Keratinocyte (primary cell): ENCODE measurements around the gene CCL4L2. TPM values are rescaled to one million over a fixed set of nuclear protein-coding genes. Genes with fewer than 3 reads are reported as not detected.

ENCODE experiments used
- polyA plus RNA-seq, 5 experiments: library from polyadenylated mRNA; depleted of rRNA in 3 of 5; stranded (reverse) in 3 of 5; stranded (forward) in 1 of 5; unstranded in 1 of 5; fragments of >200 nt; gene quantifications; 1 replicate in 1 of 5; 2 replicates in 3 of 5; 3 replicates in 1 of 5; pipeline versions ENCODE4 v1.2.1 to v1.2.3, GENCODE V29; 2011 to 2012; ENCODE audit warnings: missing spikeins in 2 of 5, low read depth in 1 of 5, low replicate concordance in 1 of 5
- small RNA-seq, 3 experiments: library from RNA; depleted of rRNA; stranded (forward); fragments of <200 nt; gene quantifications; one replicate each; pipeline ENCODE3, GENCODE V24; 2012; ENCODE audit warnings: low read depth in 3 of 3, low replicate concordance in 1 of 3; ENCODE audit not compliant: insufficient read length in 3 of 3

The CCL4L2 gene
- polyA plus RNA-seq, 1 donor (not counting 4 experiments of a cell fraction or from before 2014, with no cell fraction given): not detected

Small RNA genes lying within 50 kb of the gene (small RNA-seq; reads per million reads assigned to genes)
- gene AC243829.3 (0 reads per million in 3 experiments), gene AC243829.6 (0 reads per million in 3 experiments)

Other genes with a start within 250 kb of the CCL4L2 start
- gene CCL16, start 229.6 kb upstream of the CCL4L2 start, polyA plus RNA-seq: not detected in 3 replicates
- not detected in 3 replicates for gene CCL14, start 224.3 kb upstream of the CCL4L2 start, polyA plus RNA-seq
- not detected in 3 replicates for gene CCL15, start 209.5 kb upstream of the CCL4L2 start, polyA plus RNA-seq
- not detected in 3 replicates for gene CCL23, start 193.1 kb upstream of the CCL4L2 start, polyA plus RNA-seq
- not detected in 3 replicates for gene CCL18, start 146.8 kb upstream of the CCL4L2 start, polyA plus RNA-seq
- gene CCL3, start 120.9 kb upstream of the CCL4L2 start, polyA plus RNA-seq: 0.48 TPM in 1 of 3 replicates, not detected in the others
- 0.21 TPM in 1 of 3 replicates, not detected in the others for gene CCL4, start 107.2 kb upstream of the CCL4L2 start, polyA plus RNA-seq
- 0.71 to 2.0 TPM (median 0.71 TPM) in 3 replicates for gene TBC1D3B, start 34.4 kb upstream of the CCL4L2 start, polyA plus RNA-seq
- gene CCL3L1, start 14.3 kb upstream of the CCL4L2 start, polyA plus RNA-seq: not detected in 3 replicates
- gene TBC1D3I, start 53.5 kb downstream of the CCL4L2 start, polyA plus RNA-seq: 0.03 TPM in 1 of 3 replicates, not detected in the others
- not detected in 3 replicates for gene TBC1D3G, start 112.8 kb downstream of the CCL4L2 start, polyA plus RNA-seq
- gene TBC1D3H, start 177.4 kb downstream of the CCL4L2 start, polyA plus RNA-seq: not detected in 3 replicates